ENCODE measurements around the gene TMEM245.

- no peak for TF ChIP-seq CTCF (conservative IDR thresholded peaks at IDR 0.05 in 1 of 2, IDR thresholded peaks at IDR 0.05 in 1 of 2; ENCODE audit: low read depth in 1 of 2, low read length in 2 of 2)
- TF ChIP-seq EZH2 (IDR thresholded peaks at IDR 0.05; ENCODE audit: low read length, missing control alignments) = no peak
Measured at GRCh38 chr9:109063760-109064159, 56.0 kb downstream of the TMEM245 start.
